T47D (cell line): ENCODE measurements around the gene PPP1R3G.

Experiments
- DNase-seq, 2 experiments: peaks; one replicate each; pipeline versions ENCODE4 v3.0.0 to v3.0.0-alpha.2; 2011 to 2012; ENCODE audit warnings: low read depth in 1 of 2, low spot score in 1 of 2
- JUND ChIP-seq: IDR thresholded peaks from 2 replicates; pipeline ENCODE4 v1.6.1; 2012; ENCODE audit warnings: low read depth
- in situ Hi-C: cut with HindIII; loops from 2 replicates; pipeline ENCODE4 v1.10.0; 2016; ENCODE audit warnings: low sequenced_read_pairs, low pct_unique_long_range_greater_than_20kb

The PPP1R3G gene

GRCh38 chr6:5084781-5085647, at the start of gene PPP1R3G:
Gene PPP1R3G (plus strand): TSS chr6:5085341. CDS start chr6:5085486, 145 bp downstream.
- DNase-seq: peak; percentile 10 to 31
- TF ChIP-seq JUND: no peak
- in situ Hi-C loops: no loop called here

- peak; percentile 51 to 71 for DNase-seq
- in situ Hi-C loops: no loop called here
- no peak for TF ChIP-seq JUND
Measured at GRCh38 chr6:5036269-5036668, 48.9 kb upstream of the PPP1R3G start.

GRCh38 chr6:5041955-5042354, 43.2 kb upstream of the PPP1R3G start:
- in situ Hi-C loops: no loop called here
- TF ChIP-seq JUND: no peak
- no peak for DNase-seq

- in situ Hi-C loops: no loop called here
- TF ChIP-seq JUND: no peak
- DNase-seq: no peak
Measured at GRCh38 chr6:5042436-5042835, 42.7 kb upstream of the PPP1R3G start.

- in situ Hi-C loops: no loop called here
- DNase-seq: no peak
- TF ChIP-seq JUND: no peak
Measured at GRCh38 chr6:5044866-5045265, 40.3 kb upstream of the PPP1R3G start.

- in situ Hi-C loops: no loop called here
- no peak for TF ChIP-seq JUND
- no peak for DNase-seq
Measured at GRCh38 chr6:5045416-5045815, 39.7 kb upstream of the PPP1R3G start.

GRCh38 chr6:5046430-5046829, 38.7 kb upstream of the PPP1R3G start:
- no peak for DNase-seq
- in situ Hi-C loops: no loop called here
- no peak for TF ChIP-seq JUND

- in situ Hi-C loops: no loop called here
- TF ChIP-seq JUND: no peak
- no peak for DNase-seq
Measured at GRCh38 chr6:5050009-5050408, 35.1 kb upstream of the PPP1R3G start.

GRCh38 chr6:5051394-5051793, 33.7 kb upstream of the PPP1R3G start:
- in situ Hi-C loops: no loop called here
- DNase-seq: no peak
- TF ChIP-seq JUND: no peak

- no peak for DNase-seq
- in situ Hi-C loops: no loop called here
- TF ChIP-seq JUND: no peak
Measured at GRCh38 chr6:5053038-5053437, 32.1 kb upstream of the PPP1R3G start.

GRCh38 chr6:5053864-5054244, 31.3 kb upstream of the PPP1R3G start:
- no peak for DNase-seq
- in situ Hi-C loops: no loop called here
- no peak for TF ChIP-seq JUND

- no peak for DNase-seq
- in situ Hi-C loops: no loop called here
- TF ChIP-seq JUND: no peak
Measured at GRCh38 chr6:5054245-5054873, 30.8 kb upstream of the PPP1R3G start.

GRCh38 chr6:5055118-5055517, 30.0 kb upstream of the PPP1R3G start:
- DNase-seq: no peak
- in situ Hi-C loops: no loop called here
- TF ChIP-seq JUND: no peak

- in situ Hi-C loops: no loop called here
- no peak for DNase-seq
- no peak for TF ChIP-seq JUND
Measured at GRCh38 chr6:5058254-5058653, 26.9 kb upstream of the PPP1R3G start.
